OCI-M1 (cell line): ENCODE results near the gene DNASE2.
"Not testable (repeated sequence)": the region's sequence is repeated elsewhere in the genome, so short reads cannot be mapped to it uniquely, and the experiment has no call there.

Experiments
- DNase-seq: peaks from one replicate; lab custom pipeline; 2025; lab: John Stamatoyannopoulos, UW

Gene DNASE2

GRCh38 chr19:12881172-12881808 is at the start of gene DNASE2:
DNASE2 (minus strand) TSS chr19:12881449; CDS start chr19:12881375, 74 bp downstream.
- peak; percentile 94 for DNase-seq

GRCh38 chr19:12930002-12930645 is 48.9 kb upstream of the DNASE2 start:
- no peak for DNase-seq

- no peak for DNase-seq
These were observed 43.5 kb upstream of the DNASE2 start for GRCh38 chr19:12924621-12925310.

- no peak for DNase-seq
These were observed 41.7 kb upstream of the DNASE2 start for GRCh38 chr19:12922959-12923358.

DNA sequence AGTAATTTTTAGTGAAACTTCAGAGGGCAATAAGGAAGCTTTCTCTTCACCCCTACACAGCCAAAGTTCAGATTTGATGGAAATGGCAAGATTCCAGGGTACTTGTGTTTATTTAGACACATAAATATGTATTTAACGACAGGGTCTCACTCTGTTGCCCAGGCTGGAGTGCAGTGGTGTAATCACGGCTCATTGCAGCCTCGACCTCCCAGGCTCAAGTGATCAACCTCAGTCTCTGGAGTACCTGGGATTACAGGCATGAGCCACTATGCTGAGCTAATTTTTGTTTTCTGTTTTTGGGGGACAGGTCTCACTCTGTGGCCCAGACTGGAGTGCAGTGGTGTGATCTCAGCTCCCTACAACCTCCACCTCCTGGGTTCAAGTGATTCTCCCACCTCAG is 39.8 kb upstream of the DNASE2 start:
- DNase-seq: no peak

- DNase-seq: no peak
These were observed 37.0 kb upstream of the DNASE2 start for GRCh38 chr19:12918253-12918652.

- not testable (repeated sequence) for DNase-seq
These were observed 34.6 kb upstream of the DNASE2 start for GRCh38 chr19:12915860-12916259.

DNA sequence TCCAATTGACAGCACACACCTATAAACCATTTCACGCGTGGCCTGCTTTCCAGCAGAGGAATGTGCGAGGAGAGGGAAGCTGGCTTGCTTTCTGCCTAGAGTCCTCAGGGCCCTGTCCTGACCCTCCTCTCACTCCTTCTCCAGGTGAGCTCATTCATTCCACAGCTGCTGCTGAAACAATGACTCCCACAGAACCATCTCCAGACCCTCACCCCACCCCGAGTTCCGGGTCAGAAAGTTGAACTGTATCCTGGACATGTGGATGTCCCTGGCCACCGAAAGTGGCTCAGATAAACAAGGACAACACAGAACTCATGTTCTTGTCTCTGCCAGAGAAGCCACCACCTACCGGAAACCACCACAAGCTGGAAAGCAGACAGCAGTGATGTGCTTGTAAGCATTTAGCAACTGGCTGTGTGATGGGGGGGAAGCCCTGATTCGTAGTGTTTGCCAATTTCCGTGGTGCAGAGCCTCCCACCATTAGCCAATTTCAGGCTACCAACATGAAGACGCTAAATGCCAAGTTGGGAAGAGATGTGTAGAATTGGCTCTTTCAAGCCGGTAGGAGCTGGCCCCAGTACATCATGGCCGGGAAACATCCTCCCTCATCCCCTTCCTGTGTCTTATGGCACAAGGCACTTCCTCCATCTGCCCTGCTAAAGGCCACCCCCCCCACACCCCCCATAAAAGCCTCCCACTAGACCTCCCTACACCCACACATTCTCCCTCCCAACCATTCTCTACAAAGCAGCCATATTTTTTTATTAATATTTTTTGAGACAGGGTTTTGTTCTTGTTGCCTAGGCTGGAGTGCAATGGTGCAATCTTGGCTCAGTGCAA is 32.8 kb upstream of the DNASE2 start:
- DNase-seq: no peak

GRCh38 chr19:12913011-12913561 is 31.8 kb upstream of the DNASE2 start:
- no peak for DNase-seq

DNA sequence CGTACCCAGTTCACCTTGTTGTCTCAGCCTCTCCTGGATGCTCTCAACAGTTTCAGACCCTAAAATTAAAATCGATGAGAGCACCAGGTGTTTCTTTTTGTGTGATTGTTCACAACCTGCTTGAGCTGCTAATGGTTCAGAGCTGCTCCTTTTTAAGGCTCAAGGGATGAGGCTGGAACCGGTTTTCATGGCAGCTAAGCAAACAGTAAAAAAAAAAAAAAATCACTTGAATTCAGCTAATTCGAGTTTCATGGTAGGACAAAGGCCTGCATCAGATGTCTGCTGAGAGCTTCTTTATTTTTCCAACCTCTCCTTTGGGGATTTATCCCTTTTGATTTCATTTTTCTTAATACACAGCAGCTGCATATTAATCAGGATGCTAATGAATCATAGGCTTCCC is 31.3 kb upstream of the DNASE2 start:
- no peak for DNase-seq

DNA sequence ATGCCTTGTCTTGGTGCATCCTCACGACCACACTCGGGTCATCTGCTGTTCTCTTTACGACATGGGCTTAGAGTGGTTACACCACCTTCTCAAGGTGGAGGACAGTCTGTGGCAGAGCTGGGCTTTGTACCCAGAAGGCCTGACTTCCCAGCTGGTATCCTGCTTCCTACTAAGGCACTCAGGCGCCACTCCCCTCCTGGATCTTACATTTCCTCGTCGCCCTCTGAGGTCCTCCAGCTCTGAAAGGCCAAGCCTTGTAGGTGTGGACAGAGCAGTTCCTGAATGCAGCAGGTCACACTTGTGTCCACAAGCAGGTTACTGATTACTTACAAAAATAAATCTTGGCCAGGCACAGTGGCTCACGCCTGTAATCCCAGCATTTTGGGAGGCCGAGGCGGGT is 25.9 kb upstream of the DNASE2 start:
- DNase-seq: no peak

DNA sequence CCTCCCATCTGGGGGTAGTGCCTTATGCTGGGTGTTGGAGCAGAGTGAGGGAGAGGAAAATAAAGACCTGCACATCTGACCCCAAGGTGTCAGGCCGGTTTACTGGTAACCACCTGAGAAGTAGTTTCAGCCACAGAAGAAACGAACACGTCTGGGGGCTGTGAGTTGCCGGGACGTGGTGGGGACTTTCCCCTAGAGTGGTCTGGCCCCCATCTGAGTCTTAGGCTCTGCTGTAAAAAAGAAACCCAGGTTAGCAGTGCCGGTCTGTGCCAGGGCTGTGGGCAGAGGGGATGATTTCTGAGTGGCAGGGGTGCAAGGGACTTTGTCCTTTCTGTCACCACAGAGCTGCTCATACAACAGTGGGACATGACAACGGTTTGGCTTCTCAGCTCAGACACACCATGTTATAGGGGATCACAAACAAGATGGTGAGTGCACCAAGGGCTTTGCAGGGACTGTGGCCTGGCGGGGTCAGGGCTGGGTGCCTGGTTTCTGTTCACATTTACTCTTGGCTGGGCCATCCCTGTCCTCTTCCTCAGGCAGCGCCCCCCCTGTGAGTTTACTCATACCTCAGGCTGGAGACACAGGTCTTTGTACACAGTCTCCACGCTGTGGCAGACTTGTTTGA is 18.8 kb upstream of the DNASE2 start:
- DNase-seq: no peak

GRCh38 chr19:12896460-12896859 is 15.2 kb upstream of the DNASE2 start:
- no peak for DNase-seq

GRCh38 chr19:12893582-12893981 is 12.3 kb upstream of the DNASE2 start:
- no peak for DNase-seq

DNA sequence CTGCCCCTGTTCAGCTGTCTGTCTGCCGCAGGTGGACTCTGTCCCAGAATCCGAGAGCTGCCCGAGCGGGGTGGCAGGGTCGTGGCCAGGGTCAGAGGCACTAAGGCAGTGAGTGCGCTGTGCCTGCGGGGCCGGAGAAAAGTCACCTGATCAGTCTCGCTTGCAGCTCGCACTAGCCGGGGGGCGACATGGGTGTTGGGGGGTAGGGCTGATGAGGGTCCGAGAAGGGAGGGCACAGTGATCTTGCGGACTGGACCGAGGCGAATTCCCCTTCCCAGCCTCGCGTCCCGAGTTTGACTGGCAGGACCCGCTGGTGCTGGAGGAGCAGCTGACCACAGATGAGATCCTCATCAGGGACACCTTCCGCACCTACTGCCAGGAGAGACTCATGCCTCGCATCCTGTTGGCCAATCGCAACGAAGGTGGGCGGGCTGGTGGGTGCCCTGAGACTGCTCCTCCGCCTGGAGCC is 10.3 kb upstream of the DNASE2 start:
- DNase-seq: no peak

GRCh38 chr19:12890787-12891552 is 9.7 kb upstream of the DNASE2 start, which contains the start of gene GCDH:
GCDH (plus strand) TSS chr19:12891160; CDS start chr19:12891305, 145 bp downstream.
- peak; percentile 98 for DNase-seq

DNA sequence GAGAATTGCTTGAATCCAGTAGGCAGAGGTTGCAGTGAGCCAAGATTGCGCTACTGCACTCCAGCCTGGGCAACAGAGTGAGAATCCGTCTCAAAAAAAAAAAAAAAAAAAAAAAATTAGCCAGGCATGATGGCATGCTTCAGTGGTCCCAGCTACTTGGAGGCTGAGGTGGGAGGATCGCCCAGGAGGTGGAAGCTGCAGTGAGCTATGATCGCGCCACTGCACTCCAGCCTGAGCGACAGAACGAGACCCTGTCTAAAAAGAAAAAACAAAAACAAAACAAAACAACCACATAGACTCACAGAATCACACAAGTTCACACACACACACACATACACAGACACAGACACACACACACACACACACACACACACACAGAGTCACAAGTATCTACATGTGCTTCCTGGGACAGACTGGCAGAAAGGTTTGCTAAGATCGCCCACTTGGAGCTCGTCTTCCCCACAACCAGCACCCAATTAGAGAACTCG is 9.1 kb upstream of the DNASE2 start:
- not testable (repeated sequence) for DNase-seq

DNA sequence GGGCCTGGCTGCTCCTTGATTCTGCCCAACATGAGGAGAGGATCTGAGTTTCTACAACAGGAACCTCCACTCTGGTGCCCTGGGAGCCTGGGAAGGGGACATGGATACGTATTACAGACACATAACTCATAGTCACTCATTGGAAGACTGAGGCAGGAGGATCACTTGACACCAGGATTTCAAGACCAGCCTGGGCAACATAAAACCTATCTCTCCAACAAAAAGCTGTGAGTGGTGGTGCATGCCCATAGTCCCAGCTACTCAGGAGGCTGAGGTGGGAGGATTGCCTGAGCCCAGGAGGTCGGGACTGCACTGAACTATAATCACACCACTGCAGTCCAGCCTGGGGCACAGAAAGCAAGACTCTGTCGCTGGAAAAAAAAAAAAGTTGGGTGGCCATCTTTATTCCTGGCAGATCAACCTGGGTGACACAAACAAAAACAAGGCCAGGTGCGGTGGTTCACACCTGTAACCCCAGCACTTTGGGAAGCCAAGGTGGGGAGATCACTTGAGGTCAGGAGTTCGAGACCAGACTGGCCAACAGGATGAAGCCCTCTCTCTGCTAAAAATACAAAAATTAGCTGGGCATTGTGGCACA is 6.9 kb upstream of the DNASE2 start:
- DNase-seq: no peak

DNA sequence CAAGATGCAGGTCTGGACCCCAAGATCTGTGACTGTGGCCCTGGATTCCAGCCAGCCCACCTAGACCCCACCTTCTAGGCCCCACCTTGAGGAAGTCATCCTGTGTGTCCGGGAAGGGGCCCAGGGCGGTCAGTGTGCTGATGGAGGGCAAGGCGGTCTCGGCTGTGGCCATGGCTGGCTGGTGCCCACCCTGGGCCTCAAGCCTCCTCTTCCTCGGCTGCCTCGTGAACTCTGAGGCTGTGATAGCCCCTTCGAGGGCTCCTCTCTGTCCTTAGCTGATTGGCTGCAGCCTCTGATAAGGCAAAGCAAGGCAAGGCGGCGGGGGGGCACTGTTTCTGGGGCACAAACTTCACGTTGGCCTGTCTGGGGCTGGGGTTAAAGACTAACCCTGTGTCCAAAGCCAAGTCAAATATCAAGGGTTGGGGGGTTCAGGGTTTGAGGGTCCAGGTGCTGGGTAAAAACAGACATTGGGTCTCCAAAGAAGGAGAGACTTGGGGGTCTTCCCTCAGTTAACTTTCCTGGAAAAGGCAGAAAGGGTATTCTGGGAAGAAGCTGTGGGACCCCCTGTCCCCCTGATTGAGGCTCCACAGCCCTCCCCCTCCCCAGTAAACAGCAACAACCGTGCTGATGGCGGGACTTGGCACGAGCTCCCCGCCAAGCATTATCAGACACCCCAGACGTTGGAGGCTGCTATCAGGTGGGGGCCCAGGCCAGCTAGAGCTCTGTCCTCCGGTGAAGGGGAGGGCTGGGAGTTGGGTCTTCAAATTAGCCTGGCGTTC is 5.9 kb upstream of the DNASE2 start, which contains the start of gene KLF1:
Gene KLF1 (minus strand): TSS at position 233 of the 779 bp plus-strand sequence. CDS start 61 bp downstream, at position 172.
- peak; percentile 80 for DNase-seq
